ENCODE measurements around the gene DNAH17.

Gene DNAH17

GRCh38 chr17:78428836-78429617, 148.2 kb downstream of the DNAH17 start:
- no peak for DNase-seq (ENCODE audit: low read depth)

- DNase-seq (ENCODE audit: low read depth), result no peak
Measured at GRCh38 chr17:78428025-78428575, 149.1 kb downstream of the DNAH17 start.

DNA sequence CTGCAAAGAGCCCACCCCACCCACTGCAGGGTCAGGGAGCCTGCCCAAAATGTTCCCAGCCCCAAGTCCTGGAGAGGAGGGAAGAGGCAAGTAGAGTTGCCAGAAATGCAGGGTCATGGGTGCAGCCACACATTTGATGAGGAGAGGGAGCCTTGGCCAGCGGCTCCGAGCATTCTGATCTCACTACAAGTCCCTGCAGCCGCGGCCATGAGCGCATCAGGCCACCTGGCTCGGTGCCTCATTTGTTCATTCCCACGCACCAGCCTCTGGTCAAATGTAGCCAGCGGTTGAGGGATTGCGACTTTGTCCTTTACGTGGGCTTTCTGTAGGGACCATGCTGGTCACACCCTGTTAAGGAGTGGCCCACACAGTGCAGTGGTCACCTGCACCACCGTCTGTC, 150.1 kb downstream of the DNAH17 start:
- no peak for DNase-seq (ENCODE audit: low read depth)

GRCh38 chr17:78426293-78426879, 150.8 kb downstream of the DNAH17 start:
- DNase-seq (ENCODE audit: low read depth), result no peak

- DNase-seq (ENCODE audit: low read depth), result no peak
Measured at GRCh38 chr17:78425429-78425828, 151.8 kb downstream of the DNAH17 start.

DNA sequence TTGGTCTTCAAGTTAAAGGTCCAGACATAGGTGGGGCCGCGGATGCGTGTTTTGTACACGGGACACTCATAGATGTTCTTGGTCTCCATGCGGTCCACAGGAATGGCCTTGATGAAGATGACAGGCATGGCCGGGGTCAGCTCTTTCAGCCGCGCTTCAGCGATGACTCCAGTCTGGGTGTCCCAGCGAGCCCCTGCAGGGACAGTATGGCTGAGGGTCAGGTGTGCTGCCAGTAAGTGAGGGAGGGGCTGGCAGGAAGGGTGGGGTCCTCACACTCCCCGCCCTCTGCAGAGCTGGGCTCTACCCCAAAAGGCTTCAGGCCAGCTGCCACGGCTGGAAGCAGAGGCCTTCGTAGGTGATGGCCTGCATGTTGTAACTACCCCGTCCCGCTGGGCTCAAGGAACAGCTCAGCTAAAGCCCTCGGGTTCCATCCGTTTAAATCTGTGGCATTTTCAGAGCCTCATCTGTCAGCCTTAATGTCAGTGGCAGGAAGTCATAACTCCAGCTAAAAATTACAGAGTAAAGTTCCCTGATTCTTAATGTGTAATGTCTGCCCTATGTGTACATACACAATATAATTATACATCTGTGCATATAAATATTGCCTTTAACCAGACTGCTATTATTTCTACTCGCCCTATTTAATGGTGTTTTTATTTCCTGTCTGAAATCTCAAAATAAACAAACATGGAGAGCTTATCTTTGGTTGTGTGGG, 153.1 kb downstream of the DNAH17 start:
- DNase-seq (ENCODE audit: low read depth), result no peak

GRCh38 chr17:78422872-78423588, 154.2 kb downstream of the DNAH17 start:
- DNase-seq (ENCODE audit: low read depth), result no peak

DNA sequence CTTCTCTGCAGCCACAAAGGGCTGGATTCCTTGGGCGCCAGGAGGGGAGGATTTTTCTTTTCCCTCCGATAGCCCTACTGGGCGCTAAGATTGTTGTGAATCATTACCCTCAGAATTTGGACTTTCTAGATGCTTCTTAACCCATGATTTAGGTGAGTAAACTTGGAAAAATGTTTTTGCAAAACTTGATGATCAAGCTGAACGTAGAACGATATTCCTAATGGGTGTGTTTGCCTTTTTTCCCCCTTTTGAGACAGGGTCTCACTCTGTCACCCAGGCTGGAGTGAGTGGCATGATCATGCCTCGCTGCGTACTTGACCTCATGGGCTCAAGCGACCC, 155.0 kb downstream of the DNAH17 start:
- DNase-seq (ENCODE audit: low read depth), result no peak

DNA sequence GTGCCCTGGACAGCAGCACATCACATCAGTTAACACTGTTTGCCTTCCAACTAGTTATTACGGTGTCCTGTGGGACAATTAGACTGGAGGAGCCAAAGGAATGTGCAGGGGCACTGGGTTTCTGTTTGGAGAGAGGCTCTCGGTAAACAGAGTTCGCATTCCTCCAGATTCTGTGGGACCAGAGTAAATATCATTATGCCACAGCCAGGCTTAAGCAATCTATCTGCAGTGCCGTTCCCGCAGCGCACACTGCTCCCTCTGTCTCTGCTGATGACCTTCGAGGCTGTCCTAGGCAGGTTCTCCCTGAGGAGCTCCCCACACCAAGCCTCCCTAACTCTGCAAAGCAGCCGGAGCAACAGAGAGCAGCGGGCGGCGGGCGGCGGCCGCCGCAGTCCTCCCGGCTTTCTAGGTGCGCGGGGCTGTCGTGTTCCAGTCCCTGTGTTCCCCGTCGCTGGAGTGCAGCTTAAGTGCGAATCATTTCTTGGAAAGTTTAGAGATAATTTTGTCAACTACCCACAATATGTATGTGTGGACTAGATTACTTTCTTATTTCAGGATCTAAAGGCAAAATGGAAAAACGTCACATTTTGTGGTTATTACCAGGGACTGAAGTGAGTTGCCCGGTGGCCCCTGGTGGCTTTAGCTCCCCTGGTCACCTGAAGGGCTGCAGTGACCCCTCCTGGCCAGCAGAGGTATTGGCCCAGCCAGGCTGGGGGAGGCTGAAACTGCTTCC, 155.5 kb downstream of the DNAH17 start:
- DNase-seq (ENCODE audit: low read depth), result peak; percentile 47

DNA sequence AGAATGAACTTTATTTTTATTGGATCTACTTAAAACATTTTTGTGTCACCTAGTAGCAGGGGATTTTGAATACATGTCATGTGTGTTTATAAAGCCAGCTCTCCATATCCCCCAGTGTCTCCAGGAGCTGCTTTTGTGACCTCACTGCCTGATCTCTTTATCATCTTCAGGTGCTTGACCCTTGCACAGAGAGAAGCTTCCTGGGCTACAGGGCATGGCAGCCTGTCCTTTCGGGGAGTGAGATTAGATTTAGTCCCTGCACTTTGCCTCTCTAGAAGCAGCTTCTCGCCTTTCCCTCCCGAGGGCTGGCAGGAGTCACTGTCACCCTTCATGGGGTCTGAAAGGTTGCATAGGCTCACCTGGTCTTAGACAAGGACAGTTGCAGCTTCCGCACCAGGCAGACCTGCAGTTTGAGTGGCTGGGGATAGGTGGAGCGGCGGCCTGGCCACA, 156.1 kb downstream of the DNAH17 start:
- DNase-seq (ENCODE audit: low read depth), result no peak

DNA sequence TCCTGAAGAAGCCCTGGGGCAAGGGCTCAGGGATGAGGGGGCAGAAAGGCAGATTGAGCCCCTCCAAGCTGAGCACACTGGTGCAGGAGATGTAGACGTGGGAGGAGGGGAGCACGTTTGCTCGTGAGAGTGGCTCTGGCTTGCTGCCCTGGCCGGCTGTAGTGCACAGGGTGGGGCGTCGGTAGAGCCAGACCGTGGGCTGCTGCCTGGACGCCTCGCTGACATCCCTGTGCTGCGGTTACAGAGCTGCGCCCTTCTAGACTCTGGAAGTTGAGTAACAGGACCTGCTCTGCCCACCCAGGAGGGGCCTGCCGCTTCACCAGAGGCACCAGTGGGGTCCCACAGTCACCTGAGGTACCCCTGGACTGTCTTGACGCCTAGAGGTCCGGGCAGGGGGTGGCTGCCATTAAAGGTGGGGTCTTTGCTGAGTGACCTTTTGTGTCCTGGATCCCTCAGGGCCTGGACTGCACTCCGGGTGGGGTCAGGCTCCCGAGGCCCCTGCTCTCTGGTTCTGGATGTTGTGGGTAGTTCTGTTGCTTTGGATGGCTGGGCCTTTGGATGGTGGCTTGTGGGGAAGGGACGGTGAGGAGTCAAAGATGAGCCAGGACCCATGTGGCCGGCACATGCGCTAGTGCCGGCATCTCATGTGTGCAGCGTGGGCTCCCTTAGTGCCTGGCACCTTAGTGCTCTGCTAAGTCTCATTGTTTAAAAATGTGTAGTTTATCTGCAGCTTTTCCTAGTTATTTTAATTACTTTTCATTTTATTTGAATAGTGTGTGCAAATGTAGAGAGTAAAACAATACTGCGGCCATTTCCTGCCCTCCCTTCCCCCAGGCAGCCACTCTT, 157.0 kb downstream of the DNAH17 start:
- DNase-seq (ENCODE audit: low read depth), result no peak

- DNase-seq (ENCODE audit: low read depth), result no peak
Measured at GRCh38 chr17:78418326-78419026, 158.7 kb downstream of the DNAH17 start.

DNA sequence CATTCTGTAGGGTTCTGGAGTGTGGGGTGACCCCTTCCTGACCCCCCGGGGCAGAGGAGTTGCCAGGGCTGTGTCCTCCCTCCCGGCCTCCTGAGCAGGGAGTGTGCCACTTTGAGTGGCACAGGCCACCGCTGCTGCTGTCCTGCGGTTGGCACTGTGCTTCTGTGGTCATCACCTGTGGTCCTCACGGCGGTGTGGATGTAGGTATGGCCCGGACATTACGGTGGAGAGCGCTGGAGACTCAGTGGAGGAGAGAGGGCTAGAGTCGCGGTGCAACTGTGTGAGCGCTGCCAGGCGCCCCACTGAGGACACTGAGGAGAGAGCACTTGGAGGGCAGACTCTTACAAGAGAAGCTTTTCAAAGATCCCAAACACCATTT, 159.7 kb downstream of the DNAH17 start:
- DNase-seq (ENCODE audit: low read depth), result no peak

GRCh38 chr17:78416791-78417530, 160.2 kb downstream of the DNAH17 start:
- no peak for DNase-seq (ENCODE audit: low read depth)

GRCh38 chr17:78415821-78416711, 161.1 kb downstream of the DNAH17 start:
- no peak for DNase-seq (ENCODE audit: low read depth)

DNA sequence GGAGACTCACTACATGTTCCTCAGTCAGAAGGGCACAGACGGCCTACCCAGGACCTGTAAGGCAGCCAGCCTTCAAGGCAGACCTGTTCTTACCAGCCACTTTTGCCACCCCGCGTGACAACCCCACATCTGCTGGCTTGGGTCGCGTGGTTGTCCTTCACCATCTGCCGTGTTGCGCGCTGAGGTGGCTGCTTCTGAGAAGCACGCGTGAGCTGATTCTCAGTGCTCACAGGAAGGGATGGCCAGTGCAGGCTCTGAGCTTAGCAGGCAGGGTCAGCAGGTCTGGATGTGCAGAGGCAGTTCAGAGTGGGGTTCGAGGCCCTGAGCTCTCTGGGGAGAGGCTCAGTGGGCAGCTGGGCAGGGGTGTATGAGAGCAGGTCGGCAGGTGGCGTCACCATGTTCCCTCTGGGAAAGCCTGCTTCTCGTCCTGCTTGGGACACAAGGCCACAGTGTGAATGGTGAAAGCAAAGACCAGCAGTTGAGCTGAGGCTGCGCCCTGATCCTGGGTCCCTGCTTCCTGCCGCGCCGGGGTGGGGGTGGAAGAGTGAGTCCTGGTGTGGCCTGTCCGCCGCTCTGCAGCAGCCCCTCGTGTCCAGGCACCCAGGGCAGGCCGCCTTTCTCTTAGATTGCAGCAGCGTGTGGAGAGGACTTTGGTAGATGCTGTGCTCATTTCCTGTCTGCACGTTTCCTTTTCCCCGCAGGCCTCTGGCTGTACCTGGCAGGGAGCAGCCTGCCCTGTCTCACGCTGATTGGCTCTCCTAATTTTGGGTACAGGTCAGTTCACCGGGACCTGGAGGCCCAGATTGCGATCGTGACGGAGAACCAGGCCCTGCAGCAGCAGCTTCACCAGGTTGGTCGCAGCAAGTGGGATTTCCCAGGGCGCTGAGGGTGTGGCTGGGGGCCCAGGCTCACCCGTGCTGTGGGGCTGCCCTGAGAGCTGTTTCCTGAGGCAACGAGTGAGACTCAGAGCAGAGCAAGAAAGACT, 162.7 kb downstream of the DNAH17 start:
- no peak for DNase-seq (ENCODE audit: low read depth)

- no peak for DNase-seq (ENCODE audit: low read depth)
Measured at GRCh38 chr17:78412403-78412802, 164.8 kb downstream of the DNAH17 start.
